Measurements from ENCODE around the gene HINT2. TPM values are rescaled to one million over a fixed set of nuclear protein-coding genes. Genes with fewer than 3 reads are reported as not detected.

Gene HINT2
- total RNA-seq, 2 experiments from 2014 or later, result 67.7 to 70.8 TPM

DNA sequence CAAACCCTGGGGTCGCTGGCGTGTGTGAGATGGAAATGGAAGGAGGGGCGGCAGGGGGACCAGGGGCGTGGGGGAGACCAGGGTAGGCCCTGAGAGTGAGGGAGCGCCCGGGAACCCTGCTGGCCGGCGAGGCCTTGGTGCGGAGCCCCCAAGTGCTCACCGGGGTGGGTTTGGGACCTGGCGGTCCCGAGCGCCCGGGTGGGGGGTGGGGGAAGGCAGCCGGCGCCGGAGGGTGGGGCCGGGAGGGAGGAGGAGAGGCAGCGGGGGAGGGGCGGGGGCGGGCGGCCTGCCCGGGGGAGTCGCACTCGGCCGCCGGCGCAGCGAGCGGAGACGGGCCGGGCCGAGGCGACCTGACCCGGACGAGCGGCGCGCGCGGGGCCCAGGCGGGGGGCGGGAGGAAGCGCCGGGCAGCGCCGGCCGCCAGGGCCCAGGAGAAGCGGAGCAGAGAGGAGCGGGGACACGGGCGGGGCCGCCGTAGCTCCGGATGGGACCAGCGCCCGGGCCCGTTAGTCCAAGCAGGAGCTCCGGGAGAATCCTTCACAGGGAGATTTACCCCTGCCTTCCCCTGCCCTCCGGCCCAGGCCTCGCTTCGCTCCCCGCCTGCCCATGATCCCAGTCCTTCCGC is 23.4 kb downstream of the HINT2 start, which contains the start of gene NPR2:
Gene NPR2, plus strand, starts transcription at position 295 of the 625 bp plus-strand sequence. CDS start 818 bp downstream, outside the sequence.
- CTCF ChIA-PET, result no interaction called here
- POLR2A ChIA-PET, result no interaction called here

DNA sequence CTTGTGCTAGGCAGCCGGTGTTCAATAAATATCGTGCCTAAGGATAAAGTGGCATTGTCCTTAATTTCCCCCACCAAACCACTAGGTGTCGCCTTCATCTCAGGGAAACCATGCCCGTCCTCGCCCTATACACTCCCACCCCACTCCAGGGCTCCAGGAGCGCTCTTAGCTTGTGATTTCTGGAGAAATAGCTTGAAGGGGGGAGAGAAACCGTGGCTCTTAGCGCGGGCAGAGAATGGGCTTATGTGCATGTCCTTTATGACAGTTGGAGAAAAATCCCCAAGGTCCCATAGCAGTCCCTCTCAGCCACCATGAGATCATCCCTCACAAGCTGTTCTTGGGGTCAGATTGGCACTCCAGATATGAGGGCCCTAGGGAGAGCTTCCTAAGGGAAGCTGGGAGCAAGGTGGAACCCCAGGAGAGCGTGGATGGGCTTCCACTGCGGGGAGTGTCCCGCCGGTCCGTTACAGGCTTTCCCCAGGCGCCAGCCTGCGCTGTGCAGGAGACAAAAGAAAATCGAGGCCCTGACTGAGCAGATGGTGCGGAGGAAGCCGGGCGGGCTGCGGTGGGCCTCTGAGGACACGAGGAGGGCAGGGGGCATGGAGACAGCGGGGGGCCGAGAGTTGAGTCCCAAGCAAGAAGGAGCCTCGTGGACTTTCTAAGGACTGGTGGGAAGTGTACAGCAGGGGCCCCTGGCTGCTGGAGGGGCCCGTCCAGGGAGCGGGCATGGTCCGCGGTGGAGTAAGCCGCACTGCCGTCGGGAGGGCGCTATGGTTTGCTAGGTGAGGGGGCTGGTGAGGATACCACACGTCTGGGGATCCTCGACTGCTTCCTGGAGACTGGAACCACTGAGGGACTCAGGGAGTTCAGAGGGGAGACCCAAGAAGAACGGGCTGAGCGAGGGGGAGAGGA is 24.2 kb downstream of the HINT2 start:
- ChIA-PET POLR2A (interaction anchor here (0.6 kb wide), 1 partner anchor 42 kb away, joined by 3 read pairs; the partner anchor contains the start of genes GBA2 and RGP1), CTCF (interaction anchor here (0.5 to 2.9 kb wide), 26 partner anchors 8 to 161 kb away, joined by 3 to 17 read pairs (median 3); partner anchors contain the start of genes FAM221B and TMEM8B)

DNA sequence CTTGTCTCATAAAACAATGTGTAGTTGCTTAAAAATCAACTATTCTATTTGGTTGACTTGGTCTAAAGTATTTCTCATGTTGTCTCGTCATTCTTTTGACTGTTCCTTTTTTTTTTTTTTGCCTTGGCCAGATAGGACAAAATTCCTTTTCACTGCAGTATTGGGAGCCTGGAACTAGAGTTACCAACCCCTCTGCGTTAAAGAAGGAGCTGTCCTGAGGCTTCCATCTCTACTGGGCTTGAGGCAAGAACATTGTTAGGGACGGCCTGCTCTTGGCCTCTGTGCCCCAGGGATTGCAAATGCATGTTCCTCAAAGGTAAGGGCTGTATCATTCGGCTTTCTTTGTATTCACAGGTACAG is 24.8 kb downstream of the HINT2 start:
- ChIA-PET CTCF (interaction anchor here (0.5 to 2.9 kb wide), 25 partner anchors 9 to 160 kb away, joined by 3 to 17 read pairs (median 3); partner anchors contain the start of genes FAM221B and TMEM8B), POLR2A (interaction anchor here (0.6 kb wide), 1 partner anchor 41 kb away, joined by 3 read pairs; the partner anchor contains the start of genes GBA2 and RGP1)

DNA sequence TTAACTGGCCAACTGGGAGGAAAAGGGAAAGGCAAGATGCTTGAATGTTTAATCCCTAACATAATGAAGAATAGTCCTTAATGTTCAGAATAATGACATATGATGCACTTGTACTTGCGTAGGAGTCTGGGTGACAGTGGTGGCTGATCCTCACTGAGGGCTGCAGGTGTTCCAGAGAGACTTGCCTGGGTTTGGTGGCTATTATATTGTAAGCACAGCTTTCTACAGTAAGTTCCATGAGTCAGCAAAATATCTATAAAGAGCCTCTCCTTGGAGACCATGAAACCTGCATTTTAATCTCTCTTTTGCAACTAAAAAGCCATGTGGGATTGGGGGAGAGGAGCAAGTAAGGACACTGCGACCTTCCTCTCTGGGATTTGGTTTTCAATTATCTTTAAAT is 25.3 kb downstream of the HINT2 start:
- CTCF ChIA-PET, result interaction anchor here (0.6 to 2.9 kb wide), 23 partner anchors 9 to 810 kb away, joined by 3 to 17 read pairs (median 3); partner anchors contain the start of genes FAM221B and TMEM8B

DNA sequence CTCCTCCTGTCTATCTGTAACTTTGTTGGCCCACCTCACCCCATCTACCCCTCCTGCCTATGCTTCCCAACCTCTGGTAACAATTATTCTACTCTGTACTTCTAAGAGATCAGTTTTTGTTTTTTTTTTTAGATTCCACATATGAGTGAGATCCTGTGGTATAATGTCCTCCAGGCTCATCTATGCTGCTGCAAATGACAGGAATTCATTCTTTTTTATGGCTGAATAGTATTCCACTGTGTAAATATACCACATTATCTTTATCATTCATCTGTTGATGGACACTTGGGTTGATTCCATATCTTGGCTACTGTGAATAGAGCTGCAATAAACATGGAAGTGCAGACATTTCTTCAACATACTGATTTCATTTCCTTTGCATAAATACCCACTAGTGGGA is 31.4 kb downstream of the HINT2 start:
- CTCF ChIA-PET, result no interaction called here
- POLR2A ChIA-PET, result no interaction called here

More for the DNA sequence above, 25.3 kb downstream of the HINT2 start:
- POLR2A ChIA-PET, result no interaction called here

DNA sequence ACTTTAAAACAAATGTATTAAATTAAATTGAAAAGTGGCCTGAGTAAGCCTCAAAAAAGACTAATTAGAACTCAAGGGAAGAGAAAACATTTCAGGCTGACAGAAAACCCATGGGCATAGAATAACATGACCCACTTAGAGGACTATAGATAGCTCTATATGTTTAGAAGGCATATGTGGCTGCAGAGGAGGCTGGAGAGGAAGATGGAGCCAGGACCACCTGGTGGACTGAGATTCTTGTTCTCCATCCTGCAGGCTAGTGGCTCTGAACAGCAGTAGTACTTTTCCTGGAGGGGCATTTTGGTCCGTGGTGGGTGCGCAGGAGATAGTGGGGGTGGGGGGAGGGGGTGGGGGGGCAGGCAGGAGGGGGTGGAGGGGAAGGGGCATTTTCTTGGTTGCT is 33.8 kb downstream of the HINT2 start:
- POLR2A ChIA-PET, result no interaction called here
- CTCF ChIA-PET, result no interaction called here

DNA sequence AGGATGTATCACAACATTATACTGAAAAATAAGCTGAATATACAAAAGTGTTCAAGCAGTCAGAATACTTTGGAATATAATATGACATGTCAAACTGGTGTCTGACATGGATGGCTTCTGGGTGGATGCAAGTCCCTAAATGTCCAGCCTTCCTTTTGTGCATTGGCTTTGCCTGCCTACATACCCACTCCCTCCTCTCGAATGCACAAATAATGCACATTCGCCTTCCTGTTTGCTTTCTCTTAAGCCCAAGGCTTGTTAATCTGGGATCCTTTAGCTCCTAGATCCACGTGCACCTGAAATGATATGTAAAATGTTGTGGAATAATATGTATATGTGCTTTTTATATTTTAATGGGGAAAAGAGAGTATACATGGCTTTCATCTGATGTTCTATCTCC is 36.3 kb downstream of the HINT2 start:
- ChIA-PET CTCF (interaction anchor here (0.9 to 3.6 kb wide), 3 partner anchors 12 to 120 kb away, joined by 3 to 8 read pairs (median 4); no protein-coding TSS in a partner anchor), POLR2A (no interaction called here)

DNA sequence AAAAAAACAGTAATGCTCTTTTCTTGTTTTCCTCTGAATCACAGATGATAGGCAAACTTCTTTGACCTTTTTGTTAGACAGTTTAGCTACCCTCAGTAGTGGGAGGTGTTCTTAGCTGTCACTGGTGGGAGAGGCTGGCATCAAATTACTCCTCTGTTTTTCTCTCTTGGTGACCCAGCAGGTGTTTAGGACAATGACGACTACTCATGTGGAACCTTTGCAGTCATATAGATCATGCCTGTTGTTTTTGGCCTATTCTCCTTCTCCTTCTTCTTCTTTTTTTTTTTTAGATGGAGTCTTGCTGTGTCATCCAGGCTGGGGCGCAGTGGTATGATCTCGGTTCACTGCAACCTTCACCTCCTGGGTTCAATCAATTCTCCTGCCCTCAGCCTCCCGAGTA is 38.8 kb downstream of the HINT2 start:
- ChIA-PET CTCF (interaction anchor here (1.0 to 3.6 kb wide), 2 partner anchors 14 to 106 kb away, joined by 3 to 8 read pairs; no protein-coding TSS in a partner anchor), POLR2A (no interaction called here)

DNA sequence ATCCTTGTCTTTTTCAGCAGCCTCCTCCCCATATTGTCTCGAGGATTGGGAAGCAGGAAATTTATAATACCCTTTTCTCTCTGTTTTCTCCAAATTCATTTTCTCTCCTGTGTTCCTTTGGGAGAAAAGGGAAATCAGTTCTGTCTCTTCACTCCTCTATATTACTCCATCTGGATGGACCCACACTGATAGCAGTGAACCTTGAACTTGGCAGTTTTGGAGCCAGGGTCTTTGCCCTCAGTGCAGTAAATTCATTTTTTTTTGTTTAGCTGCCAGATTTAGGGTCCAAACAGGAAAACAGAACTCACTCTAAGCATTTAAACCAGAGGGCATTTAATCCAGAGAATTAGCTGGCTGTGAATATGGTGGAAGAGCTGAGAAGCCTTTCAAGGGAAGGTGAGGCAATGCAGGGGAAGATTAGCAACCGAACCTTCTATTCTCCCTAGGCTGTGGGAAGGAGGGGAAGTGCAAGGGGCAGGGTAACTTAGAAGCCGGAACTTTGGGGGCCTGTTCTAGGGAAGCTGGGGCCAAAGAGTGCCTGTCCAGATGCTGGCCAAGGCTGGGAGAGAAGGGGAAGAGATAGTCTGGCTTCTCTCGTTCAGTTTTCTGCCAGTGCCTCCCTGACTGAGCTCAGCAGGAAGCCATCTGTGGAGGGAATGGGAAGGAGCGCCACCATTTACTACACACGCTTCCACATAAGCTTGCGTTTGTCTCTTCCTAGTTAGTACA is 39.8 kb downstream of the HINT2 start:
- CTCF ChIA-PET, result interaction anchor here (1.0 to 3.6 kb wide), 2 partner anchors 15 to 107 kb away, joined by 3 to 8 read pairs; no protein-coding TSS in a partner anchor
- POLR2A ChIA-PET, result no interaction called here

DNA sequence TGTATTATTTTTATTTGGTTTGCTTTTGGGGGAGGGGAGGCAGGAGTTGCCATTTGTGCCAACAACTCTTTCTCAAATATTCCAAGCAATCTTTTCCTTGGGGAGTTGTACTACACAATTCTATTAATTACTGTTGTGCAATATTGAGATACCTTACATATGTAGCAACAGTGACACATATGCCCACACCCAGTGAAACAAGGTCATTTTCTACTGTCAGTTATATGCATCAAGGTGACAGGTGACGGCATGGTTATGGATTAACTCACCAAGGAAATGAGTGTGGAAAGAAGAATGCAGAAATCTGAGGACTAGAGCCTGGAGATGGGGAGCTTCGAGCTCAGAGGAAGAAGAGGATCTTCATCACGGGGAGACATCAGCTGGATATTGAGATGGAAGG is 42.9 kb downstream of the HINT2 start:
- ChIA-PET CTCF (interaction anchor here (1.8 kb wide), 1 partner anchor 17 kb away, joined by 5 read pairs; no protein-coding TSS in a partner anchor), POLR2A (no interaction called here)

DNA sequence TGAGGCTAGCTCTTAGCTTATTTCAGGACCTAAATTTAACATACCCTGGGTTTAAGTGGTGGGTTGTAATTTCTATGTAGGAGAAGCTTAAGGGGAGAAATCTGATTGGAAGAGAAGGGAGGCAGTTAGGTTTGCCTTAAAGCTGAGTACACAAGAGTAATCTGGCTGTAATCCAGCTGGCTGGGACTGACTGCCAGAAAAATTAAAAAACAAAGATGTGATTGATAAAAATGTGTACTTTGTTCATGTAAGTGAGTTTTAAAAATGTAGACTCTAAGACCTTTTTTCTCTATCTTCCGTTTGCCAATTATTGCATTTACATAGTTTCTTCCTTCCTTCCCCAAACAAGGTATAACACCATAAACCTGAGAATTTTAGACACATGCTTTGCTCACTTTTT is 43.3 kb downstream of the HINT2 start:
- CTCF ChIA-PET, result interaction anchor here (0.5 to 1.8 kb wide), 3 partner anchors 17 to 116 kb away, joined by 3 to 5 read pairs (median 5); no protein-coding TSS in a partner anchor
- POLR2A ChIA-PET, result no interaction called here

DNA sequence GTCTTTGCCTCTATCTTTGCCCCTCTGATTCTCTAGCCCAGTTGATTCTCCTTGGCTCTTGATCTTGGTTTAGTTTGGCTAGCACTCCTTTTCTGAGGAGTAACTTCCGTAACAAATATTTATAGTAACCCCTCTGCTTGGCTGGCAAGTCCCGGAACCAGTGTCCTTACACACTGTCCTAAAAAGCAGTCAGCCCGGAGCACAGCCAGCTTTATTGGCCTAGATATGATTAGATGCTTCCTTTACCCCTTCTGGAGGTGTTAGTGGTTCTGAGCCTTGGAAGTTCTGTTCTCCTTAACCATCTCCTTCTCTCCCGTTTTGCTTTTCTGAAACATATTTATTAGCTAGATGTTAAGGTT is 43.8 kb downstream of the HINT2 start:
- POLR2A ChIA-PET, result no interaction called here
- CTCF ChIA-PET, result interaction anchor here (0.5 to 1.2 kb wide), 2 partner anchors 19 to 117 kb away, joined by 3 to 5 read pairs; no protein-coding TSS in a partner anchor

DNA sequence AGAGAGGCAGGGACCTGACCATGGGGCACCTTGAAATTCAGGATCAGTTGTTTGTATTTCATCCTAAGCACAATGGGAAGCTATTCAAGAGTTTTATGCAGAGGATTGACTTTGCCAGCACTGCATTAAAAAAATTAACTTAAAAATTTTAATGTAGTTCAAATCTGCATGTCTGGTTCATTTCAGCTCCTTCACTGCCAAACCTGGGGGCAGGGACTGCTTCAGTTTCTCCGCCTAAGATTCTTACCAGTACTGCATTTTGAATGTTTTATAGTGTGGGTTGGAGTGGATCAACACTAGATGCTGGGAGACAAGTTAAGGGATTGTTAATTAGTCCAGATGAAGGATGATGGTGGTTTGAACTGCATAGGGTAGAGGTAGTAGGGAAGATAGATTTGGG is 45.1 kb downstream of the HINT2 start:
- POLR2A ChIA-PET, result no interaction called here
- CTCF ChIA-PET, result interaction anchor here (1.7 kb wide), 1 partner anchor 20 kb away, joined by 6 read pairs; no protein-coding TSS in a partner anchor

DNA sequence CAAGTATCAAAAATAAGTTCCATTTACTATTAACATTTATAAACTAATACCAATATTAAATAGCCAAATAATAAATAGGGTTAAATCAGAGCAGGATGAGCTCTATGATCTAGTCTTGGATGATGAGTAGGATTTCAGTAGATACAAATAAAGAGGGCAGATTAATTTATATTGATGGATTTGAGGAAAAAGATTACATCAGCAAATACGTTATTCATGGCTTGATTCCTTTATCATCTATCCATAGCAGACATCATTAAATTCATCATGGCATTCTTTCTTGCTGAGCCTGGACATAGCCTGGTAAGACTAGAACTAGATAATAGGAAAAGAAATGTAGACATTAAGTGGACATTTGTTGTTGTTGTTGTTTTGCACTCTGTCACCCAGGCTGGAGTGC is 47.4 kb downstream of the HINT2 start:
- ChIA-PET CTCF (interaction anchor here (0.7 kb wide), 1 partner anchor 158 kb away, joined by 3 read pairs; no protein-coding TSS in a partner anchor), POLR2A (interaction anchor here (0.7 kb wide), 1 partner anchor 46 kb away, joined by 3 read pairs; no protein-coding TSS in a partner anchor)

DNA sequence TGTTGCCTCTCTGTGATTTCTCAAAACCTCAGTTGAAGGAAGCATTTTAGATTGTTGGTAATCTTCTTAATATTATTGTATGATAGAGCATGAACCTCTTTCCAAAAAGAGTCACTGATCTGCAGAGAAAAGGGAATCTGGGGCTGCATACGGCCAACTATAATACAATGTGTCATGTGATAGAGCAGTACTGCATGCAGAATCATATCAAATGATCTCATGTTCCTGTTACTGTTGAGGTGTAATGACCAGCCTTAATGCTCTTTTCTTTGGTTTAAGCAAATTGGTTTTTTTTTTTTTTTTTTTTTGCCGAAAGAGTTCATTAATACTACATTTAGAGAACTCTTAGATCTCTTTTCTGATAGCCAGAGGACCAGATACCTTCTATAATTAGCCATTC is 47.8 kb downstream of the HINT2 start:
- ChIA-PET CTCF (interaction anchor here (0.7 kb wide), 1 partner anchor 158 kb away, joined by 3 read pairs; no protein-coding TSS in a partner anchor), POLR2A (no interaction called here)

DNA sequence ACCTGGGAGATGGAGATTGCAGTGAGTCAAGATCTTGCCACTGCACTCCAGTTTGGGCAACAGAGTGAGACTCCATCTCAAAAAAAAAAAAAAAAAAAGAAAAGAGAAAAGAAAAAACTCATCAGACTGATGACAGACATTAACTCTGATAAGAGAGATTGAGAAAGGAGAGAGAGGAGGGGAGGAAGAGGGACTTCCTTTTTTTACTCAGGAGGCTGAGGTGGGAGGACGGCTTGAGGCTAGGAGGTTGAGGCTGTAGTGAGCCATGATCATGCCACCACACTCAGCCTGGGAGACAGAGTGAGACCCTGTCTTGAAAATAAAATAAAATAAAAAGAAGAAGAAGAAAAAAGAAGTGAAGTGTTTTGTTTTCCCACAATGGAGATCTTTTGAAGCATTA is 51.0 kb downstream of the HINT2 start:
- ChIA-PET CTCF (interaction anchor here (1.4 kb wide), 1 partner anchor 27 kb away, joined by 4 read pairs; no protein-coding TSS in a partner anchor), POLR2A (no interaction called here)

DNA sequence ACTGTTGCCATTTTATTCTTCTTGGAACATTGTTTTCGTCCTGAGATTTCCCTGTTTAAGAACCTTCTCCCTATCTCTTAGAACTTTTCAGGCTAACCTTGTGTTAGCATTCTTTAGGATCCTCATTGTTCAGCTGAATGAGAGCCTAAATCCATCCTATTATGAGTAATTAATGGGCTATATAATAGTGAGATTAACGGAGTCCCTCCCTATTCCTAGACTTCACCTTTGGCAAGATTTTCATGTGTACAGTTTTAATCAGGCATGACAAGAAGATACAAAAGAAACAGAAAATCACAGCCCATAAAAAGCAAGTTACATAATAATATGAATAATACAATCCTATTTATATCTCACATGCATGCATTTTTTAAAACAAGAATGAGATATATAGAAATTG is 51.7 kb downstream of the HINT2 start:
- CTCF ChIA-PET, result no interaction called here
- POLR2A ChIA-PET, result no interaction called here
